ACHN (cell line): ENCODE data around the gene PRELID1.

ENCODE experiments used
- DNase-seq: peaks from one replicate; pipeline ENCODE4 v3.0.0-alpha.2; 2015
- in situ Hi-C: cut with HindIII; loops from 2 replicates; pipeline ENCODE4 v1.10.0; 2017; ENCODE audit warnings: low sequenced_read_pairs, low pct_ligation_motif_present, low pct_unique_long_range_greater_than_20kb

PRELID1 gene

DNA sequence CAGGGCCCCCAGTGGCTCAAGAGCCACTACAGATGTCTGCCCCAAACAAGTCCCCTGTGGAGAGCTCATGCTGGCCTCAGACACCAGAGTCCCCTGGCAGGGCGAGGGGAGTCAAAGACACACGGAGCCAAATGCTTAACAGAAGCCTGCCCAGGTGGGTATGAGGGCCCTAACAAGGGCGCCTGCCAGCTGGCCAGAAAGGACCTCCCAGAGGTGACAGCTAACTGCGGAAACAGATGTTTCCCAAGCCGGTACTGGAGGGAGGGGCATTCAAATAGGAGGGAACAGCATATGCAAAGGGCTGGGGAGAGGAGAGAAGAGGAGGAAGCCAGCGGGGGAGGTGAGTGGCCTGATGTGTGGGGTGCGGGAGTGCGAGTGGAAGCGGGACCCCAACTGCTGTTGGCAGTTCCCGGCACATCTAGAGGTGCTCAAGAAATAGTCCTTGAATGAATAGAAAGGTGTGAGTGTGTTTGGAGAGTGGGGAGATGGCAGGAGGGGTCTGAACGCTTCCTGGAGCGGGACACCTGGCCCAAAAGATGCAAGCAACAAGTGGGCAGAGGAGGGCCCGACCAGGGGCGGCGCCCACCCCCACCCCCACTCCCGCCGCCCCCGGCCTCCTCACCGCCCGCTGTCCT, 7.3 kb downstream of the PRELID1 start:
- in situ Hi-C loops: no loop called here
- no peak for DNase-seq

- DNase-seq: peak; percentile 12
- in situ Hi-C loops: no loop called here
Observed at GRCh38 chr5:177311392-177311722, 7.8 kb downstream of the PRELID1 start.

- peak; percentile 96 for DNase-seq
- in situ Hi-C loops: no loop called here
Observed at GRCh38 chr5:177311723-177312648, 8.4 kb downstream of the PRELID1 start, which contains the start of gene MXD3. MXD3 (minus strand) TSS chr5:177311898; CDS start chr5:177311830, 68 bp downstream.

GRCh38 chr5:177312649-177313181, 9.1 kb downstream of the PRELID1 start:
- DNase-seq: peak; percentile 49
- in situ Hi-C loops: no loop called here

DNA sequence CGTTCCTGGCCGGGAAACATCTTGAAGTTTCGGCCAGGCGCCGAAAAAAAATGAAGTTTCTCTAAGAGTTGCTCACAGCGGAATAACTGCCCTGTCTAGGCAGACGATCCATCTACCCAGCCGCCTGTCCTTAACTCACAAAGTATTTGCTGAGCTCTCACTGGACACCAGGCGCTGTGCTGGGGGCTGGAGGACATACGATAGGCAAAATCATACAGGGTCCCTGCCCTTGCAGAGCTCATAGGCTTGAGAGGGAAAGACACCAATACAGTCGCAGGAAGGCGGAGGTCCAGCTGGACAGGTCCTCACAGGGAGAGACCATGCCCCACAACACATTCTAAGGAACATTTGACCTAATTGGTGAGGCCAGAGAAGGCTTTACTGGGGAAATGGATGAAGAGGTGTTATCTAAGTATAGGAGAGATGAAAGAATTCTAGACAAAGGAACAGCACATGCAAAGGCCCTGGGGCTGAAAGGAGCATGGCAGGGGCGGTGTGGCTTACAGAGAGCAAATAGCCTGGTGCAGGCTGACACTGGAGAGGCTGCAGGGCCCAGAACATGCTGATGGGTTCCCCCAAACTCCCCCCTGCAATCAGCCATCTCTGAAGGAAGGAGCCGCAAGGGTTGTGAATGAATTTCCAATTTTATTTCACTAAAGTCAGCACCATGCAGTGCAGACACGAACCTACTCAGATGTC, 10.1 kb downstream of the PRELID1 start:
- in situ Hi-C loops: no loop called here
- no peak for DNase-seq

- DNase-seq: no peak
- in situ Hi-C loops: no loop called here
Observed at GRCh38 chr5:177314376-177315342, 11.1 kb downstream of the PRELID1 start.

- DNase-seq: no peak
- in situ Hi-C loops: no loop called here
Observed at GRCh38 chr5:177315411-177315810, 11.8 kb downstream of the PRELID1 start.

DNA sequence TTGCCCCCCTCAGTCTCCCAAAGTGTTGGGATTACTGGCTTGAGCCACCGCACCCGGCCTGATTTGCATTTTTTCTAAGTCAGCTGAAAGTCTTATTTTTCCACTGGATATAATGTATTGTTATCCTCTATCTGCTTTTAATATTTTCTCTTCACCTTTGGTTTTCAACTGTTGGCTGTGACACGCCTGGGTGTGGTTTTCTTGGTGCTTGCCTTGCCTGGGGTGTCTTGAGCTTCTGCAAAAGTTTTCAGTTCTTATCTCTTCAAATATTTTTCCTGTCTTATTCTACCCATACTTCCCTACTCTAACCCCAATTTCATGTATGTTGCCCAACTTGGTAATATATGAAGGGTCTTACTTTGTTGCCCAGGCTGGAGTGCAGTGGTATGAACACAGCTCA, 12.4 kb downstream of the PRELID1 start:
- DNase-seq: no peak
- in situ Hi-C loops: no loop called here

DNA sequence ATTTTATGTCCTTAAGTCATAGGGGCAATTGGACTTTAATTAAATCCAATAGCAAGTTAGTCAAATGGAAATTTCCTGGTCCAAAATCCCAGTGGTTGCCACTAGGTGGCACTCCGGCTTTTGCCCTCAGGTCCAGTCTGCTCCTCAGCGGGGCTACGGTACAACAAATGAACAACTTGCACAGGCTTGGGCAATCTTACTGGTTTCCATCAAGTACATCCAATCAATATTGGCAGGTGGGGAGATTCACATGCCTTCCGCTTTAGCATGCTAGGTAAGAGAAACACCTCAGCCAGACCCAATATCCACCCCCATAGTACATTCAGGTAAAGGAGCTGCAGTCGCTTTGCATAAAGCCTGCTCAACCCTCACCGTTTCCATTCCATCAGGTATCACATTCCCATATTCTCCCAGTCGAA, 14.4 kb downstream of the PRELID1 start:
- DNase-seq: peak; percentile 70
- in situ Hi-C loops: no loop called here

DNA sequence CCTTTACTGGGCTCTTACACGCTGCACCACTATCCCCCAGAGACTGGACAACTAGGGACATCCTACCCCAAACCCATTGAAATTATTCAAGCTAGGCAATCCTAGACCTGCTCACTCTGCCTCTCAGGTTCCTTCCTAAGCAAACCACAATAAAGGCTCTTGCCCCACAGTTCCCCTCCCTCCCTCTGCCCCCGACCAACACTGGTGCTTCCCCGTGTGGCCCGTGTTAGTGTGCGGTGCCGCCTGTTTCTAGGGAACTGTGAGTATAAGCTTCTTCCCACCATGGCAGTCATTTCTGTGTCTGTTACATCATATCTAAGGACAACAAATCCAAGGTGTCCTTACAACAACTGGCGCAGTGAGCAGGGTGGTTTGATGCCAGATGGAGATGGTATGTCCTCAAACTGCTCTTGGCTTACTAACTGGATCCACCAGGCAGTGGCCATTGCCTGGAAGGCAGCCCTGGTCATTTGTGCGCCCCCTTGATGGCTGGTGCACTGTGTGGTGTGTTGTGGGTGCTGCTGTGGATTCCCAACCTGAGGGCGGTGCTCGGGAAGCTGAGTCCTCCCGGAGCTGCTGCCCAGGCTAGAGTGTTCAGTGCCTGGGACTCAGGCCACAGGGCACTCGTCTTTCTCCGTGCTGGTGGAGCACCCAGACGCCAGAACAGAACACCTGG, 16.5 kb downstream of the PRELID1 start:
- in situ Hi-C loops: no loop called here
- no peak for DNase-seq

- in situ Hi-C loops: no loop called here
- no peak for DNase-seq
Observed at GRCh38 chr5:177320879-177321278, 17.3 kb downstream of the PRELID1 start.

DNA sequence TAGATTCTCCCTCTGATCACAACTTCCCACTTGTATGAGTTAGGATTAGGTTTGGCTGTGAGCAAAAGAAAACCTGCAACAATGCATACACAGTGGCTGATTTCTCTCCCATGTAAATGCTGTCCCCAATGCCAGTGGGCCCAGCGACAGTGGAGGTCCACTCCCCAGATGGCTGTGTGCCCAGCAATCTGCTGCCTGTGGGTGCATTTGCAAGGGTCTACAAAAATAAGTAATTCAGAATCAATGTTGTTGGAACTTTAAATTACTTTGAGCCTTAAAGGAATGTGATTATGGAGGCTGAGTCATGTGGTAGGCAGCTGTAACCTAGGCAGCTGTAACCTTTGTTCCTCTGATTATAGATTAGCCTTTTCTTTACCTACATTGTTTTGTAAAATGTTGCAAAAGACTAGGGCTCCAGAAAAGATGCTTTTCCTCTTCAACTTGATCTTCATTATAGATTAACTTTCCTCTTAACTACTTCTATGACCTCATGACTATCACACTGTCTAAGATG, 22.3 kb downstream of the PRELID1 start:
- DNase-seq: peak; percentile 40
- in situ Hi-C loops: no loop called here

GRCh38 chr5:177327539-177328522, 24.2 kb downstream of the PRELID1 start:
- in situ Hi-C loops: no loop called here
- DNase-seq: peak; percentile 34

- in situ Hi-C loops: no loop called here
- no peak for DNase-seq
Observed at GRCh38 chr5:177328545-177329231, 25.1 kb downstream of the PRELID1 start.

DNA sequence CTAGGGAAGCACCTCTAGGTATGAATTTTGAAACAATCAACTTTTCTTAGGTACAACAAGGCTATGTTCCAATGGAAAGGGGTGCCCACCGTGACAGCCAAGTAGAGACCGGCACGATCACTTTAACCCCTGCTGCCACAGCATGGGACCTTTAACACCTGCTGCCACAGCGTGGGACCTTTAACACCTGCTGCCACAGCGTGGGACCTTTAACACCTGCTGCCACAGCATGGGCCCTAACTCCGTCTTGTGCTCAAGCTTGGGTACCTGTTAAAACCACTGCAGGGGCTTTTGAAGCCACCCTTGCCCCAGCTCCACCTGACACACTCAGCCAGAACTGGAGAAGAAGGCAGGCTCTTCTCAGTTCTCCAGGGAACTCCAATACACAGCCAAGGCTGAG, 26.3 kb downstream of the PRELID1 start:
- in situ Hi-C loops: no loop called here
- no peak for DNase-seq
